Right atrium auricular region (tissue), 2 donors: ENCODE data around the gene TFDP1. TPM values are rescaled to one million over a fixed set of nuclear protein-coding genes. Genes with fewer than 3 reads are reported as not detected.

Experiments
- DNase-seq: peaks from one replicate; pipeline ENCODE4 v3.0.0-alpha.2; 2019; ENCODE audit warnings: low spot score
- H3K27ac ChIP-seq, 2 donors: fragments of 200-600 bp; sonication (generic); 1 replicate in 1 of 2; 2 replicates in 1 of 2; pipeline ENCODE4 v1.5.1; 2016 to 2019
- H3K27me3 ChIP-seq, 2 donors: fragments of 200-600 bp; sonication (generic); one replicate each; pipeline versions ENCODE4 v1.5.1 to v1.6.0; 2017 to 2019
- H3K36me3 ChIP-seq: fragments of 200-600 bp; sonication (generic); one replicate; pipeline ENCODE4 v1.5.1; 2016
- H3K4me1 ChIP-seq, 2 donors: fragments of 200-600 bp; sonication (generic); one replicate each; pipeline versions ENCODE4 v1.5.1 to v1.6.0; 2017 to 2019
- H3K4me3 ChIP-seq, 2 donors: fragments of 200-600 bp; sonication (generic); 1 replicate in 1 of 2; 2 replicates in 1 of 2; pipeline ENCODE4 v1.5.1; 2017 to 2019; ENCODE audit warnings: mild to moderate bottlenecking in 1 of 2, moderate library complexity in 1 of 2
- H3K9me3 ChIP-seq, 2 donors: fragments of 200-600 bp; sonication (generic); one replicate each; pipeline ENCODE4 v1.5.1; 2019
- CTCF ChIP-seq, 2 donors: fragments of 200-600 bp; sonication (generic); IDR thresholded peaks; one replicate each; pipeline ENCODE4 v1.5.1; 2019; ENCODE audit warnings: antibody characterized with exemption in 2 of 2
- total RNA-seq, 2 donors: library from RNA; depleted of rRNA; stranded (reverse); fragments of >200 nt; gene quantifications; one replicate each; pipeline ENCODE4 v1.1.0, GENCODE V29; 2016

The TFDP1 gene
- total RNA-seq, 2 donors from 2014 or later: 34.4 to 40.4 TPM

- Histone ChIP-seq H3K4me1 (peaks cover 0 to 44% of the 10 kb centered on the region in 2 donors), H3K9me3 (no peaks in the 10 kb centered on the region), H3K4me3 (no peak overlapping the region), H3K36me3 (no peaks in the 10 kb centered on the region), H3K27ac (no peak overlapping the region), H3K27me3 (no peaks in the 10 kb centered on the region)
- DNase-seq: no peak
- no peak for TF ChIP-seq CTCF (IDR thresholded peaks at IDR 0.05)
These were observed 40.3 kb upstream of the TFDP1 start for GRCh38 chr13:113544071-113544891.

- peaks cover 0 to 43% of the 10 kb centered on the region in 2 donors for H3K4me1 ChIP-seq
- H3K9me3 ChIP-seq: no peaks in the 10 kb centered on the region
- no peak overlapping the region for H3K4me3 ChIP-seq
- no peaks in the 10 kb centered on the region for H3K36me3 ChIP-seq
- no peak for TF ChIP-seq CTCF (IDR thresholded peaks at IDR 0.05)
- H3K27me3 ChIP-seq: no peaks in the 10 kb centered on the region
- no peak for DNase-seq
- no peak overlapping the region for H3K27ac ChIP-seq
These were observed 39.7 kb upstream of the TFDP1 start for GRCh38 chr13:113544896-113545295.

GRCh38 chr13:113545455-113545930 lies 39.1 kb upstream of the TFDP1 start:
- H3K4me1 ChIP-seq: peaks cover 0 to 41% of the 10 kb centered on the region in 2 donors
- no peak for TF ChIP-seq CTCF (IDR thresholded peaks at IDR 0.05)
- H3K9me3 ChIP-seq: no peaks in the 10 kb centered on the region
- no peak for DNase-seq
- peak overlapping the region in 1 of 2 donors; percentile 15 for H3K4me3 ChIP-seq
- peak overlapping the region in 1 of 2 donors; percentile 57 for H3K27ac ChIP-seq
- H3K36me3 ChIP-seq: peaks cover 3% of the 10 kb centered on the region
- no peaks in the 10 kb centered on the region for H3K27me3 ChIP-seq

GRCh38 chr13:113545931-113546516 lies 38.5 kb upstream of the TFDP1 start:
- Histone ChIP-seq H3K27me3 (no peaks in the 10 kb centered on the region), H3K36me3 (peaks cover 8% of the 10 kb centered on the region), H3K27ac (peak overlapping the region; percentile 43 to 57), H3K9me3 (no peaks in the 10 kb centered on the region), H3K4me3 (peak overlapping the region in 1 of 2 donors; percentile 15), H3K4me1 (peaks cover 0 to 41% of the 10 kb centered on the region in 2 donors)
- DNase-seq: no peak
- no peak for TF ChIP-seq CTCF (IDR thresholded peaks at IDR 0.05)

GRCh38 chr13:113546571-113547237 lies 37.8 kb upstream of the TFDP1 start:
- Histone ChIP-seq H3K4me3 (no peak overlapping the region), H3K4me1 (peaks cover 0 to 41% of the 10 kb centered on the region in 2 donors), H3K27ac (peak overlapping the region; percentile 43 to 57), H3K36me3 (peaks cover 15% of the 10 kb centered on the region), H3K27me3 (no peaks in the 10 kb centered on the region), H3K9me3 (no peaks in the 10 kb centered on the region)
- DNase-seq: peak; percentile 66
- TF ChIP-seq CTCF (IDR thresholded peaks at IDR 0.05): no peak
